Activated B cell treated with CpG ODN at 0.5 μM for 24 hours (primary cell): Measurements from ENCODE around the gene NTN4. TPM values are rescaled to one million over a fixed set of nuclear protein-coding genes. Genes with fewer than 3 reads are reported as not detected.

Source experiments
- ATAC-seq: fragments of 200-7000 bp; cut with Tn5 transposase; one replicate; pipeline ENCODE4 v1.10.0; 2021; ENCODE audit warnings: low read depth, mild to moderate bottlenecking, moderate library complexity
- CTCF ChIA-PET: fragments of 350-600 bp; sonication (Branson Sonifier 250); formaldehyde crosslinking; loops from one replicate; lab custom pipeline; 2021; ENCODE audit warnings: antibody characterized with exemption; lab: Charles Lee
- POLR2A ChIA-PET: fragments of 350-600 bp; sonication (Branson Sonifier 250); formaldehyde crosslinking; loops from one replicate; lab custom pipeline; 2021; ENCODE audit warnings: antibody characterized with exemption; lab: Charles Lee
- DNase-seq: peaks from one replicate; pipeline ENCODE4 v3.0.0; 2022
- H3K27ac Mint-ChIP-seq: one replicate; pipeline ENCODE4 v1.8.0; 2020; ENCODE audit warnings: mixed read lengths
- H3K27me3 Mint-ChIP-seq: one replicate; pipeline ENCODE4 v1.8.0; 2021; ENCODE audit warnings: mixed read lengths
- H3K36me3 Mint-ChIP-seq: one replicate; pipeline ENCODE4 v1.8.0; 2021; ENCODE audit warnings: low read depth, mixed read lengths
- H3K4me1 Mint-ChIP-seq: one replicate; pipeline ENCODE4 v1.8.0; 2021; ENCODE audit warnings: mixed read lengths
- H3K4me3 Mint-ChIP-seq: one replicate; pipeline ENCODE4 v1.8.0; 2020; ENCODE audit warnings: mild to moderate bottlenecking, mixed read lengths
- H3K9me3 Mint-ChIP-seq: one replicate; pipeline ENCODE4 v1.8.0; 2020; ENCODE audit warnings: mixed read lengths
- CTCF ChIP-seq: fragments of 200-600 bp; IDR thresholded peaks from one replicate; pipeline ENCODE4 v1.8.0; 2022; ENCODE audit warnings: antibody characterized with exemption, mild to moderate bottlenecking
- intact Hi-C: fragments of 100-400 bp; cut with micrococcal nuclease; formaldehyde crosslinking; loops from one replicate; pipeline ENCODE4 v1.15.1; 2024
- total RNA-seq: library from RNA; stranded (reverse); gene quantifications from 2 replicates; pipeline ENCODE4 v1.2.3, GENCODE V29; 2022

NTN4 gene
- total RNA-seq, 1 donor from 2014 or later = 0.20 TPM

DNA sequence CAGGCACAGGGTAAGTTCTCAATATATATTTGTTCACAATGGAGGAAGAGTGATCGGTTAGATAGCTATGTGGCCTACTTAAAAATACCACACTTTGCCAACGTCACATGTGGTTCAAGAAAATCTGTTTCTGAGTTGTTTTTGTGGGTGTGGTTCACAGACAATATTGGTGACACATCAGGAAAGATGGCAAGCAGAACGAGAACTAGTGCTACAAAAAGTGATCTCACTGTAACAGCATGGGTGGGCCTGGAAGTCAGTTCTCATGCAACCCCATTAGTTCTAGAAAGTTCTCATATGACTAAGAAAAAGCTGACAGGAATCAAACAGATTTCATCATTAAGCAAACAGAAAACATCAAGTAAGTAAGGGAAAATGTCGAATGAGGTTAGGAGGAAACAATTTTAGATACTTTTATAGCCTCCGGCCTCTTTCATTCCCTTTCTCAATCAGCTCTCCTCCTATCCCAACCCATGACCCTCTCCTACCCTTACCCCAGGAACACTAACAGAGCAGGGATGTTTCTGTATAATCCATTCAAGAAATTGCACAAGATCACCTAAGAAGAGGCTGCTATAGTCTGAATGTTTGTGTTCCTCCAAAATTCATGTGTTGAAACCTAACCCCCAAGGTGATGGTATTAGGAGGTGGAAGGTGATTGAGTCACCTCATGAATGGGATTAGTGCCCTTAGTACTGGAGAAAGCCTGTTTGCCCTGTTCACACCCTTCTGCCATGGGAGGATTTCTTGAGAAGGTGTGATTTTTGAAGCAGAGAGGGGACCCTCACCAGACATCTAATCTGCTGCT, 15.5 kb upstream of the NTN4 start:
- Mint-ChIP-seq H3K27me3 (peaks cover 24% of the 10 kb centered on the region), H3K4me1 (no peaks in the 10 kb centered on the region), H3K36me3 (no peaks in the 10 kb centered on the region), H3K27ac (no peak overlapping the region), H3K9me3 (no peaks in the 10 kb centered on the region), H3K4me3 (no peak overlapping the region)
- CTCF ChIA-PET = no interaction called here
- no peak for TF ChIP-seq CTCF
- intact Hi-C loops = no loop called here
- POLR2A ChIA-PET = no interaction called here
- ATAC-seq (no peak), DNase-seq (no peak)

GRCh38 chr12:95804291-95804690, 13.7 kb upstream of the NTN4 start:
- H3K4me1 Mint-ChIP-seq = no peaks in the 10 kb centered on the region
- no peak overlapping the region for H3K4me3 Mint-ChIP-seq
- H3K36me3 Mint-ChIP-seq = no peaks in the 10 kb centered on the region
- H3K27ac Mint-ChIP-seq = no peak overlapping the region
- H3K27me3 Mint-ChIP-seq = peaks cover 23% of the 10 kb centered on the region
- DNase-seq (no peak), ATAC-seq (no peak)
- no peaks in the 10 kb centered on the region for H3K9me3 Mint-ChIP-seq
- no peak for TF ChIP-seq CTCF
- intact Hi-C loops = no loop called here
- ChIA-PET CTCF (interaction anchor here (0.7 kb wide), 1 partner anchor 11 kb away, joined by 4 read pairs; no protein-coding TSS in a partner anchor), POLR2A (no interaction called here)

DNA sequence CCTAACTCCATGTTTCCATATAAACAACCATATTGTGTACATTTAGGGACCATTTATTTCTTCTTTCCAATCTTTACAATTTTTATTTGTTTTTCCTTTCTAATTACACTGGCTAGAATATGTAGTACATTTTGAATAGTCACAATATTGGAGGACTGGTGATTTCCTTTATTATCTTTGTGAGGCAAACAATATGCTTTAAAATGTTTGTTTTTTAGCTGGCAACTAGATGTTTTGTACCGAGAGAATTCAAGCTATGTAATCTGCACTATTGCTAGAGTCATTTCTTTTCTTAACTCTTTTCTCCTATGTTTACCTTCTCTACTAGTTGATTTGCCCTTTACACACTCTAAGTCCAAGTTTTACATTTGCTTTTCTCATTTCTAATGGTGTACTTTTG, 13.3 kb upstream of the NTN4 start:
- Mint-ChIP-seq H3K4me1 (no peaks in the 10 kb centered on the region), H3K9me3 (no peaks in the 10 kb centered on the region), H3K36me3 (no peaks in the 10 kb centered on the region), H3K4me3 (no peak overlapping the region), H3K27ac (no peak overlapping the region), H3K27me3 (peaks cover 23% of the 10 kb centered on the region)
- POLR2A ChIA-PET = no interaction called here
- DNase-seq = no peak
- TF ChIP-seq CTCF = no peak
- intact Hi-C loops = no loop called here
- no peak for ATAC-seq
- CTCF ChIA-PET = no interaction called here

- DNase-seq (no peak), ATAC-seq (no peak)
- H3K4me3 Mint-ChIP-seq = no peak overlapping the region
- no peak for TF ChIP-seq CTCF
- H3K36me3 Mint-ChIP-seq = no peaks in the 10 kb centered on the region
- no peak overlapping the region for H3K27ac Mint-ChIP-seq
- CTCF ChIA-PET = no interaction called here
- POLR2A ChIA-PET = no interaction called here
- intact Hi-C loops = no loop called here
- H3K4me1 Mint-ChIP-seq = no peaks in the 10 kb centered on the region
- no peaks in the 10 kb centered on the region for H3K9me3 Mint-ChIP-seq
- H3K27me3 Mint-ChIP-seq = peaks cover 24% of the 10 kb centered on the region
Observed at GRCh38 chr12:95802482-95803270, 12.1 kb upstream of the NTN4 start.

- Mint-ChIP-seq H3K4me3 (no peak overlapping the region), H3K9me3 (no peaks in the 10 kb centered on the region), H3K27ac (no peak overlapping the region), H3K36me3 (no peaks in the 10 kb centered on the region), H3K4me1 (no peaks in the 10 kb centered on the region), H3K27me3 (peaks cover 35% of the 10 kb centered on the region)
- ChIA-PET CTCF (no interaction called here), POLR2A (interaction anchor here (0.6 kb wide), 1 partner anchor 76 kb away, joined by 3 read pairs; no protein-coding TSS in a partner anchor)
- no peak for ATAC-seq
- no peak for TF ChIP-seq CTCF
- no peak for DNase-seq
- intact Hi-C loops = no loop called here
Observed at GRCh38 chr12:95796982-95797289, 6.4 kb upstream of the NTN4 start.
